Fibroblast of upper back skin (primary cell): ENCODE results near the gene SLC66A1.
A peak's percentile ranks its signal among the peaks of the same experiment; 100 is the strongest.

Experiments used
- DNase-seq: peaks from one replicate; pipeline ENCODE4 v3.0.0-alpha.2; 2013

SLC66A1 gene

DNA sequence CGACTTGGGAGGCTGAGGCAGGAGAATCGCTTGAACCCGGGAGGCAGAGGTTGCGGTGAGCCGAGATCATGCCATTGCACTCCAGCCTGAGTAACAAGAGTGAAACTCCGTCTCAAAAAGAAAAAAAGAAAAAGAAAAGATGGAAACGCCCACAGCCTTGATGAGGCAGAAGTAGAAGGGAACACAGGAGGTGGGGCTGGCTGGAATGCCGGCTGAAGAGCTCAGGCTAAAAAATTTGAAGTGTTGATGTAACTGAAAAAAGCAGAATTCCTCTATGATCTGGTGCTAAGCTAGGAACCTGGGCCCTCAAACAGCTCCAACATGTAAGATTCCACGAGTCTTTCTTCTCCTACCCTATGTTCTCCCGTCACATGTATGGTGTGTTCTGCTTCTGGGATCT is 53.6 kb downstream of the SLC66A1 start:
- DNase-seq = no peak

GRCh38 chr1:19366599-19367536 is 54.7 kb downstream of the SLC66A1 start:
- DNase-seq = no peak

- no peak for DNase-seq
These were observed 55.5 kb downstream of the SLC66A1 start for GRCh38 chr1:19367584-19368041.

DNA sequence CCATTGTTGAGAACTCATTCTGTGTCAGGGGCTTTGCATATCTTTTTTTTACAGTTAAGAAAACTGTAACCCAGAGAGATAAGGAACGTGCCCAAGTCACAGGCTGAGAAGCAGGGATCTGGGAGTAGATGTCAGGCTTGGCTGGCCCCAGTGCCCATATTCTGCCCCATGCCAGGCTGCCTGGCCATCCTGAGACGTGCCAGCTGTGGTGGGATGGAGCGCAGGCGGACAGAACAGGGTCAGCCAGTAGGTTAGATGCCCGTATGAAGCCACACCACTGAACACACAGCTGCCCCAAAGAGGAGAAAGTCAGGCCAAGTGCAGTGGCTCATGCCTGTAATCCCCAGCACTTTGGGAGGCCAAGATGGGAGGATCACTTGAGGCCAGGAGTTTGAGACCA is 55.9 kb downstream of the SLC66A1 start:
- no peak for DNase-seq

GRCh38 chr1:19368964-19369363 is 56.8 kb downstream of the SLC66A1 start:
- no peak for DNase-seq

- no peak for DNase-seq
These were observed 57.4 kb downstream of the SLC66A1 start for GRCh38 chr1:19369396-19370090.

DNA sequence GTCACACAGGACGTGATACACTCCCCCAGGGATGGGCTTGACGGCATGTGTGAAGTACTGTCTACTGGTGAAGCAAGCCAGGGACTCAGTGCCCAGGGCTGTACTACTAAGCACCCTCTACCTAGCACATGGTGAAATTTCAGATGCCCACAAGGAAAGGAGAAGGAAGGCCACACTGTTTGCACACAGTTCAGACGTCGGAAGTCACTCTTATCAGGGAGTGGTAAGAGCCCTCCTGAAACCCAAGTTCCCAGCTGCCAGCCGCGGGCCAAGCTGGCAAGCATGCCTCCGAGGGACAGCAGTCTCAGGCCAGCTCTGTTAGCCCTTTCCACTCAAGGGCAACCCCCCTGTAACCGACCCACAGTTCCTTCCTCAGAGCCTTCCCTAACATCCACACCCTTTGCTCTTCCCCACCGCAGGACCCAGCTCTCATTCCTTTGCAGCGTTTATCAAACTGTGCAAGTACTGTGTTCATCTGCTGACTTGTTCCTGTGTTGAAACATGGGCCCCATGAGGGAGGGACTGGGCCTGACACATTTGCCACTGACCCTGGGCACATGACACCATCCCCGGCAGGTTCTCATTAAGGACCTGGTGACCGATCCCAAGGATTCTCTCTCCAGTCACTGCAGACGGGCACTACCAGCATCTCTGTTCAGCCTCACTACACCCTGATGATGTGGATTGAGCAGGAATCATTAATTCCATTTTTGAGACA is 58.5 kb downstream of the SLC66A1 start:
- DNase-seq = no peak

DNA sequence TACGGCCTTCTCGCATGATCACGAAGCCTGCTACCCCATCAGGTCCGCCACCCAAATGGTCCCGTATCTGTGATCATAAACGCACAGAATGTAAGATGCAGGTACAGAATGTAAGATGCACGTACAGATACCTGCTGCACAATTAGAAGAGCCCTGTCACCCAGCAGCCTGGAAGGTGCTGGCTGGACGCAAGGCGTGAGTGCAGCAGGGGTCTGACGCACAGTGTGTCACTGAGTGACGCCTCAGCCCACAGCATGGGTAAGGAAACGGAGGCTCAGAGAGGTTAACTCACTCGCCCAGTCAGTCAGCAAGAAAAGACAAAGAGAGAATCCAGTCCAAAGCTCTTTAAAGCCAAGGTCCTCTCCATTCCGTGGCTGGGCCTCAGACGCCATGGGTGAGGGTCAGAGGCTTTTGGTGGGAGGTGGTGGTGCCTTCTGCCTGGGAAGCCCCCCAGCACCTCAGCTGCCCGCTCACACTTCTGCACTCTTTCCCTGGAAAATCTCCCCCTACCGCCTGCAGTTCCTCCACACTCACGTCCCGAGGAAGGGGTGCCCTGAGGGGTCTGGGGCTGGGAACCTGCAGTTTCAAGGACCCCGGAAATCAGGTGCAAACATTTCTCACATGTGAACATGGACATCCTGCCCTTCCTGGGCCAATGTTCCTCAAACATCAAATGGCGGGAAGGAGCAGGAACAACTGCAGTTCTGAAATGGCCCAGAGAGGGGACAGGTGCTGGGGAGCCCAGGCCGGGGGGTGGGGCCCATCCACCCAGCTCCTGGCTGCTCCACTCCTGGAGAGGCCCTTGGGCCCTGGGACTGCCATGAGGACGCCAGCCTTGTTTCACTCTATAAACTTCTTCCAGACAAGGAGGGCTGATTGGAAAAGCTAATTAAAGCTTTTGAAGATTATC is 59.4 kb downstream of the SLC66A1 start:
- no peak for DNase-seq

DNA sequence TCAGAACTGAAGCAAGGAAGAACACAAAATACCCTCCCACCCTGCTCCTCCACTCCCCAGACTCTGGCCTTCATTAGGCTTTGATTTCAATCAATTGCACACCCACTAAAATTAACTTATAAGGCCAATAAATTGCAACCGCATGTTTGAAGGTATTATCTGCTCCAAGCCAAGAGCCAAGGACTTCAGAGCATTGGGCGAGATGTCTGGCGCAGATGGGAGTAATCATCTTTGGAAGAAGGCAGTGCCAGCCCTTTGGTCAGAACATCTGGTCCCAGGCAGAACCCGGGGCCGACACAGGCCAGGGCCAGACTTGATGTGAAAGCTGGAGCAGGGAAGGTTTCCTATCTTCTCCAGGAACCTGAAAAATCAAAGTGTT is 60.0 kb downstream of the SLC66A1 start:
- DNase-seq = no peak

- peak; percentile 33 for DNase-seq
These were observed 60.5 kb downstream of the SLC66A1 start for GRCh38 chr1:19372602-19373001.

- DNase-seq = peak; percentile 59
These were observed 61.3 kb downstream of the SLC66A1 start for GRCh38 chr1:19373211-19374082.

- DNase-seq = no peak
These were observed 62.1 kb downstream of the SLC66A1 start for GRCh38 chr1:19374083-19374801.

DNA sequence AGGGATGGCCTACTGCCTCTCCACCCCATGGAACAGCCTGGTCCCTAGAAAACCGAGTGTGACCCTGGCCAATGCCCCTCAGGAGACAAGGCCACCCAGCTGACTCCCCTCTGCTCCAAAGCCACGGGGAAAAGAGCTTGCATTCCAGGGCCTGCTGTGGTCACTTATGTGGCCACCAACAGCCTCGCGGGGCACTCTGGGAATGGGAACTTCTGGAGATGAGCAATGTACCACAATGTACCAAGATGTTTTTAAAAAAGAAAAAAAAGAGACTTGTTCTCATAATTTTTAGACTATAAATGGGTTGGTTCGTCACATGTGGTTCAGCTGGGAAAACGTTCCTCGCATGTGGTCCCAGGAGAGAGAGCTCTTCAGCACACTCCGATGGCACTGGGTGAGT is 62.8 kb downstream of the SLC66A1 start:
- no peak for DNase-seq

DNA sequence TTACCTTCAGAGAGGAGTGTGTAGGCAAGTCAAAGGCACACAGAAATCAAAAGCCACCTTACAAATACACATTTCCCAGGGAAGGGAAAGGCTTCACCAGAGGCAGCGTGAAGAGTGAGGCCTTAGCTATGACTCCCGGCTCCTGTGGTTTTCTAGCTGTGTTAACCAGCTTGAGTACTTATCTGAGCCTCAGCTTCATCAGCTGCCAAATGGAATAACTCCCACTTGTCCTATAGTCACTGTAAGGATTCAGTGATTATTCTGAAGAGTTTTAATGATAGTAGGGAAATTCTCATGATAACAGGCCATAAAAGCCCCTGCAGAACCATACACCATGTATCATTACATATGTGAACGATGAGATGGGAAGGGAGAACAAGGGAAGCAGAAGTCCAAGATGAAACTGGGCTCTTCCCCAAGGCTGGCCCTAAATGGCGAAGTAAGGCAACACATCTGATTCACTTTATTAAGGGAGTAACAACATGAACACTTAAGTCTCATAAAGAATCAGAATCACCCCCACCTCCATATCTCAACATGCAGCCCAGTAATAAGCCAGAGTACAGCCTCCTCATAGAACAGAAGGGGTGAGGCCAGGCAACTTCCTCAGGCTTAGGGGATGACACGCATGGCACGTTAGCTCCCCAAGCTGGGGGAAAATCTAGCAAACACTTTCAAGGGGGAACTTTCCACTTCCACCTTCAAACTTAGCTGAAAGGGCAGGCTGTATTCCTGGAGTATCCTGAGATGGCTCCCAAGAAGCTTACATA is 63.7 kb downstream of the SLC66A1 start:
- no peak for DNase-seq

- no peak for DNase-seq
These were observed 64.6 kb downstream of the SLC66A1 start for GRCh38 chr1:19376428-19377372.

DNA sequence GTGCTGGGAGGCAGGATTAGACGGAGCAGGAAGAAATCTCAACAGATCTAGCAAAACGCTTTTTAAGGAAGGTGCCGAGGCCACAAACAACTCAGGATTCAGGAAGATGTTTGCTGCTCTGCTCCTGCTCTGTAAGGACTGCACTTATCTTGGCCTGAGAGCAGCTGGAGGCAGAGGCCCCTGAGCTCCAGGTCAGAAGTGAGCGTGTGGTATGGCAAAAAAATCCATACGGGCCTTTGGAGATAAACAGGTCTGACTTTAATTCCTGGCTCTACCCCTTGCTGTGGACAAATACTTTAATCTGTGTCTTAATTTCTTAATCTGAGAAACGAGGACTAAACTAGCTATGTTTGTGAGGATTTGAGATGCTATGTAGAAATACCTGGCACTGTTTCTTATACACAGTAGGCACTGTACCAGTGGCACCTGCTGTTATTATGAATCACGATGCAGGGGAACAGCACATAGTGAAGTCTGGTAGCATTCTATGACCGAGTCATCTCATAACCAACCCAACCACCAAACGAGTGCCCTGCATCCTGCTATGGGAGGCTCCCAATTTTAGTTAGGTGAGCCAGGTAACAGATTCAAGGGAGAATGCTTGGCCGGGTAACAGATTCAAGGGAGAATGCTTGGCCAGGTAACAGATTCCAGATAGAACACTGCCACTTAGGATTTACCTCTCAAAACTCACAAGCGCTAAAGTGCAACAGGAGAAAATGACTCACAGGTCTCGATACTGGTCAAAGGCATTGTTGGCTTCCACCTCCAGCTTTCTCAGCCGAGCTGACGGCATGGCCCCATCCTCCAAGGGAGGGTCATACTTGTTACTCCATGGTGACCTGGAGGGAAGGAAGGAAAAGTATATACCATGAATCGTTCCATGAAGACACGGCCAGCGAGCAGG is 65.9 kb downstream of the SLC66A1 start:
- no peak for DNase-seq
